ENCODE data around the gene AP2A1. TPM values are rescaled to one million over a fixed set of nuclear protein-coding genes. Genes with fewer than 3 reads are reported as not detected.

The AP2A1 gene
- total and polyA plus RNA-seq, 4 experiments from 2014 or later: 2.6 to 56.2 (median 32.5) TPM

GRCh38 chr19:49764341-49764740 is 2.5 kb upstream of the AP2A1 start:
- intact Hi-C loops (cut with micrococcal nuclease): no loop called here
- POLR2A ChIA-PET (ENCODE audit: partially characterized antibody): no interaction called here

GRCh38 chr19:49766007-49766929 is 533 bp upstream of the AP2A1 start:
- no peaks in the 10 kb centered on the region for H3K36me3 ChIP-seq (ENCODE audit: insufficient read depth, low read length)
- Mint-ChIP-seq H3K4me1 (peaks cover 30 to 48% (median 34%) of the 10 kb centered on the region in 4 donors), H3K9me3 (no peaks in the 10 kb centered on the region), H3K27me3 (no peaks in the 10 kb centered on the region), H3K27ac (peak overlapping the region; percentile 85 to 97 (median 96)), H3K4me3 (peak overlapping the region; percentile 89 to 99 (median 94)), H3K36me3 (peaks cover 7 to 14% of the 10 kb centered on the region in 2 donors)
- no peaks in the 10 kb centered on the region for H3K9me3 ChIP-seq (ENCODE audit: control insufficient read depth in 1 of 2, low read length in 2 of 2)
- H3K27ac ChIP-seq (ENCODE audit: low read depth, low read length): peak overlapping the region; percentile 77
- ChIA-PET POLR2A (ENCODE audit: partially characterized antibody) (interaction anchor here (0.7 to 3.5 kb wide), 17 partner anchors 43 to 1797 kb away, joined by 3 to 24 read pairs (median 4); partner anchors contain the start of genes AKT1S1, ATF5, FUZ and IL4I1), CTCF (ENCODE audit: partially characterized antibody) (interaction anchor here (1.0 to 2.1 kb wide), 3 partner anchors 49 to 94 kb away, joined by 3 to 8 read pairs (median 3); no protein-coding TSS in a partner anchor)
- intact Hi-C loops (cut with micrococcal nuclease): loop anchor here (1.0 to 5.0 kb wide), 10 partner anchors 43 to 1321 kb away; partner anchors contain the start of genes AKT1S1, FUZ, GRWD1 and PNKP
- peak overlapping the region; percentile 75 to 88 for H3K4me3 ChIP-seq (ENCODE audit: low read length in 2 of 2)
- H3K27me3 ChIP-seq (ENCODE audit: insufficient read depth, low read length): no peaks in the 10 kb centered on the region
- H3K4me1 ChIP-seq (ENCODE audit: insufficient read depth, low read length): peaks cover 36% of the 10 kb centered on the region
- DNase-seq: peak; percentile 98 to 100 (median 100)

More at GRCh38 chr19:49764341-49764740, 2.5 kb upstream of the AP2A1 start:
- H3K36me3 ChIP-seq (ENCODE audit: insufficient read depth, low read length): no peaks in the 10 kb centered on the region
- Mint-ChIP-seq H3K36me3 (peaks cover 0 to 11% of the 10 kb centered on the region in 2 donors), H3K27ac (peak overlapping the region in 1 of 7 donors; percentile 70), H3K4me3 (peak overlapping the region in 3 of 8 donors; percentile 10 to 45 (median 29)), H3K9me3 (no peaks in the 10 kb centered on the region), H3K4me1 (peaks cover 22 to 34% (median 29%) of the 10 kb centered on the region in 4 donors), H3K27me3 (no peaks in the 10 kb centered on the region)
- no peak overlapping the region for H3K4me3 ChIP-seq (ENCODE audit: low read length in 2 of 2)
- CTCF ChIA-PET (ENCODE audit: partially characterized antibody): interaction anchor here (0.9 kb wide), 1 partner anchor 86 kb away, joined by 3 read pairs; no protein-coding TSS in a partner anchor
- DNase-seq: no peak
- H3K27ac ChIP-seq (ENCODE audit: low read depth, low read length): no peak overlapping the region
- no peaks in the 10 kb centered on the region for H3K27me3 ChIP-seq (ENCODE audit: insufficient read depth, low read length)
- H3K4me1 ChIP-seq (ENCODE audit: insufficient read depth, low read length): peaks cover 29% of the 10 kb centered on the region
- no peaks in the 10 kb centered on the region for H3K9me3 ChIP-seq (ENCODE audit: control insufficient read depth in 1 of 2, low read length in 2 of 2)

- Histone ChIP-seq H3K4me1 (ENCODE audit: insufficient read depth, low read length) (peaks cover 36% of the 10 kb centered on the region), H3K9me3 (ENCODE audit: control insufficient read depth in 1 of 2, low read length in 2 of 2) (no peaks in the 10 kb centered on the region), H3K27me3 (ENCODE audit: insufficient read depth, low read length) (no peaks in the 10 kb centered on the region), H3K4me3 (ENCODE audit: low read length in 2 of 2) (peak overlapping the region; percentile 79 to 84), H3K36me3 (ENCODE audit: insufficient read depth, low read length) (no peaks in the 10 kb centered on the region), H3K27ac (ENCODE audit: low read depth, low read length) (peak overlapping the region; percentile 80)
- H3K4me1 Mint-ChIP-seq: peaks cover 33 to 48% (median 37%) of the 10 kb centered on the region in 4 donors
- no peaks in the 10 kb centered on the region for H3K27me3 Mint-ChIP-seq
- ChIA-PET POLR2A (ENCODE audit: partially characterized antibody) (interaction anchor here (1.0 to 3.5 kb wide), 13 partner anchors 46 to 162 kb away, joined by 3 to 24 read pairs (median 5); partner anchors contain the start of genes AKT1S1, ATF5, FUZ and MED25), CTCF (ENCODE audit: partially characterized antibody) (interaction anchor here (1.0 to 2.1 kb wide), 3 partner anchors 50 to 95 kb away, joined by 3 to 8 read pairs (median 3); no protein-coding TSS in a partner anchor)
- peaks cover 11 to 18% of the 10 kb centered on the region in 2 donors for H3K36me3 Mint-ChIP-seq
- H3K4me3 Mint-ChIP-seq: peak overlapping the region; percentile 91 to 95 (median 92)
- H3K27ac Mint-ChIP-seq: peak overlapping the region; percentile 85 to 95 (median 91)
- no peaks in the 10 kb centered on the region for H3K9me3 Mint-ChIP-seq
- intact Hi-C loops (cut with micrococcal nuclease): loop anchor here (2.0 to 5.0 kb wide), 3 partner anchors 99 to 175 kb away; partner anchors contain the start of genes PNKP and PRR12
- no peak for DNase-seq
Measured at GRCh38 chr19:49767381-49767780, 580 bp downstream of the AP2A1 start.

- Histone ChIP-seq H3K4me3 (ENCODE audit: low read length in 2 of 2) (peak overlapping the region in 1 of 2 donors; percentile 79), H3K27ac (ENCODE audit: low read depth, low read length) (peak overlapping the region; percentile 80), H3K9me3 (ENCODE audit: control insufficient read depth in 1 of 2, low read length in 2 of 2) (no peaks in the 10 kb centered on the region), H3K36me3 (ENCODE audit: insufficient read depth, low read length) (no peaks in the 10 kb centered on the region), H3K27me3 (ENCODE audit: insufficient read depth, low read length) (no peaks in the 10 kb centered on the region), H3K4me1 (ENCODE audit: insufficient read depth, low read length) (peaks cover 36% of the 10 kb centered on the region)
- Mint-ChIP-seq H3K9me3 (no peaks in the 10 kb centered on the region), H3K4me3 (peak overlapping the region; percentile 91 to 95 (median 92)), H3K27ac (peak overlapping the region in 6 of 7 donors; percentile 85 to 95 (median 90)), H3K4me1 (peaks cover 34 to 53% (median 38%) of the 10 kb centered on the region in 4 donors), H3K36me3 (peaks cover 11 to 22% of the 10 kb centered on the region in 2 donors), H3K27me3 (no peaks in the 10 kb centered on the region)
- intact Hi-C loops (cut with micrococcal nuclease): loop anchor here (2.0 to 5.0 kb wide), 3 partner anchors 99 to 176 kb away; partner anchors contain the start of genes PNKP and PRR12
- ChIA-PET POLR2A (ENCODE audit: partially characterized antibody) (interaction anchor here (2.1 to 3.5 kb wide), 3 partner anchors 45 to 109 kb away, joined by 9 to 24 read pairs (median 24); partner anchors contain the start of genes AKT1S1, FUZ and TBC1D17), CTCF (ENCODE audit: partially characterized antibody) (interaction anchor here (1.6 to 2.1 kb wide), 2 partner anchors 51 to 96 kb away, joined by 3 to 8 read pairs; no protein-coding TSS in a partner anchor)
- no peak for DNase-seq
Measured at GRCh38 chr19:49767967-49768581, 1.3 kb downstream of the AP2A1 start.

- Histone ChIP-seq H3K27me3 (ENCODE audit: insufficient read depth, low read length) (no peaks in the 10 kb centered on the region), H3K4me3 (ENCODE audit: low read length in 2 of 2) (no peak overlapping the region), H3K4me1 (ENCODE audit: insufficient read depth, low read length) (peaks cover 34% of the 10 kb centered on the region), H3K27ac (ENCODE audit: low read depth, low read length) (no peak overlapping the region), H3K9me3 (ENCODE audit: control insufficient read depth in 1 of 2, low read length in 2 of 2) (no peaks in the 10 kb centered on the region), H3K36me3 (ENCODE audit: insufficient read depth, low read length) (no peaks in the 10 kb centered on the region)
- peak overlapping the region in 1 of 8 donors; percentile 44 for H3K4me3 Mint-ChIP-seq
- no peaks in the 10 kb centered on the region for H3K9me3 Mint-ChIP-seq
- peaks cover 39 to 60% (median 43%) of the 10 kb centered on the region in 4 donors for H3K4me1 Mint-ChIP-seq
- peak overlapping the region in 3 of 7 donors; percentile 31 to 66 (median 36) for H3K27ac Mint-ChIP-seq
- intact Hi-C loops (cut with micrococcal nuclease): no loop called here
- H3K27me3 Mint-ChIP-seq: no peaks in the 10 kb centered on the region
- POLR2A ChIA-PET (ENCODE audit: partially characterized antibody): no interaction called here
- H3K36me3 Mint-ChIP-seq: peaks cover 11 to 29% of the 10 kb centered on the region in 2 donors
- no peak for DNase-seq
- CTCF ChIA-PET (ENCODE audit: partially characterized antibody): interaction anchor here (1.8 kb wide), 1 partner anchor 53 kb away, joined by 6 read pairs; no protein-coding TSS in a partner anchor
Measured at GRCh38 chr19:49770529-49770928, 3.7 kb downstream of the AP2A1 start.

GRCh38 chr19:49771674-49772139 is 4.9 kb downstream of the AP2A1 start:
- Histone ChIP-seq H3K9me3 (ENCODE audit: control insufficient read depth in 1 of 2, low read length in 2 of 2) (no peaks in the 10 kb centered on the region), H3K27me3 (ENCODE audit: insufficient read depth, low read length) (no peaks in the 10 kb centered on the region), H3K4me3 (ENCODE audit: low read length in 2 of 2) (no peak overlapping the region), H3K27ac (ENCODE audit: low read depth, low read length) (no peak overlapping the region), H3K4me1 (ENCODE audit: insufficient read depth, low read length) (peaks cover 27% of the 10 kb centered on the region), H3K36me3 (ENCODE audit: insufficient read depth, low read length) (no peaks in the 10 kb centered on the region)
- CTCF ChIA-PET (ENCODE audit: partially characterized antibody): interaction anchor here (1.8 kb wide), 1 partner anchor 54 kb away, joined by 6 read pairs; no protein-coding TSS in a partner anchor
- Mint-ChIP-seq H3K27me3 (no peaks in the 10 kb centered on the region), H3K4me3 (peak overlapping the region in 1 of 8 donors; percentile 29), H3K4me1 (peaks cover 31 to 54% (median 37%) of the 10 kb centered on the region in 4 donors), H3K36me3 (peaks cover 14 to 24% of the 10 kb centered on the region in 2 donors), H3K9me3 (no peaks in the 10 kb centered on the region), H3K27ac (peak overlapping the region in 2 of 7 donors; percentile 46 to 89)
- POLR2A ChIA-PET (ENCODE audit: partially characterized antibody): no interaction called here
- no peak for DNase-seq
- intact Hi-C loops (cut with micrococcal nuclease): no loop called here

Data from CD4-positive, alpha-beta memory T cell (primary cell).